ENCODE results near the gene ZNF160.

ZNF160 gene

DNA sequence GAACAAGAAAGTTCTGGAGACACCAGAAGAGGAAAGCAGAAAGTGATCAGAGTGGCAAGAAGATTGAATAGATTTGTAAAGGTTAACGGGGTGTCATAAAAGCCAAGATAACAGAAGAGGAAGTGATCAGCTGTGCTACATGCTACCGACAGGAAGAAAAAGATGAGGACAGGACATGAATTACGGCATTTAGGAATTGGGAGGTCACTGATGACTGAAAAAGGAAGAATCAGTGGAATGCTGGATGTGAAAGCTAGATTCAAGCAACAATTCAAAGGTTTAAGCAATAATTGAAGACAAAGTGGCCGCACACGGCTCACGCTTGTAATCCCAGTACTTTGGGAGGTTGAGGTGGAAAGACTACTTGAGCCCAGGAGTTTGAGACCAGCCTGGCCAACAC, 15.1 kb downstream of the ZNF160 start:
- no peak overlapping the region for H2AFZ ChIP-seq (ENCODE audit: low read depth, low read length, severe bottlenecking)
- TF ChIP-seq CTCF (IDR thresholded peaks at IDR 0.05; ENCODE audit: insufficient read depth, low read length, poor library complexity, severe bottlenecking) (no peak), EZH2phosphoT487 (conservative IDR thresholded peaks at IDR 0.05; ENCODE audit: low read length) (no peak)
- no peak overlapping the region for H3K4me2 ChIP-seq (ENCODE audit: low read depth, low read length, poor library complexity, severe bottlenecking)
- H3K9me3 ChIP-seq (ENCODE audit: insufficient read depth, low read length): no peaks in the 10 kb centered on the region
- H3K9ac ChIP-seq (ENCODE audit: low read length): no peak overlapping the region
- H3K79me2 ChIP-seq (ENCODE audit: insufficient read depth, low read length): no peaks in the 10 kb centered on the region; the same call in 1 of the 2 replicates
- no peaks in the 10 kb centered on the region for H3K27me3 ChIP-seq (ENCODE audit: low read length)
- H3K9me2 ChIP-seq (replicated peaks; ENCODE audit: insufficient read depth, low read length): no peaks in the 10 kb centered on the region
- peaks cover 20% of the 10 kb centered on the region for H3K36me3 ChIP-seq (ENCODE audit: low read length)
- no peak overlapping the region for H3K27ac ChIP-seq (ENCODE audit: low read depth, low read length)
- H3K4me3 ChIP-seq (ENCODE audit: insufficient read depth, low read length, poor library complexity, severe bottlenecking): no peak overlapping the region
- H4K20me1 ChIP-seq (ENCODE audit: low read depth, low read length): no peaks in the 10 kb centered on the region
- H3F3A ChIP-seq (ENCODE audit: insufficient read depth): no peaks in the 10 kb centered on the region

GRCh38 chr19:53086949-53087348, 16.3 kb downstream of the ZNF160 start:
- Histone ChIP-seq H3K27me3 (ENCODE audit: low read length) (no peaks in the 10 kb centered on the region), H3K9me3 (ENCODE audit: insufficient read depth, low read length) (no peaks in the 10 kb centered on the region), H4K20me1 (ENCODE audit: low read depth, low read length) (no peaks in the 10 kb centered on the region), H3K27ac (ENCODE audit: low read depth, low read length) (no peak overlapping the region), H3F3A (ENCODE audit: insufficient read depth) (no peaks in the 10 kb centered on the region), H3K9ac (ENCODE audit: low read length) (no peak overlapping the region), H3K4me3 (ENCODE audit: insufficient read depth, low read length, poor library complexity, severe bottlenecking) (no peak overlapping the region), H3K79me2 (ENCODE audit: insufficient read depth, low read length) (no peaks in the 10 kb centered on the region; the same call in 1 of the 2 replicates), H3K4me2 (ENCODE audit: low read depth, low read length, poor library complexity, severe bottlenecking) (no peak overlapping the region), H3K36me3 (ENCODE audit: low read length) (peaks cover 20% of the 10 kb centered on the region), H3K9me2 (replicated peaks; ENCODE audit: insufficient read depth, low read length) (no peaks in the 10 kb centered on the region), H2AFZ (ENCODE audit: low read depth, low read length, severe bottlenecking) (no peak overlapping the region)
- TF ChIP-seq EZH2phosphoT487 (conservative IDR thresholded peaks at IDR 0.05; ENCODE audit: low read length) (no peak), CTCF (IDR thresholded peaks at IDR 0.05; ENCODE audit: insufficient read depth, low read length, poor library complexity, severe bottlenecking) (no peak)

DNA sequence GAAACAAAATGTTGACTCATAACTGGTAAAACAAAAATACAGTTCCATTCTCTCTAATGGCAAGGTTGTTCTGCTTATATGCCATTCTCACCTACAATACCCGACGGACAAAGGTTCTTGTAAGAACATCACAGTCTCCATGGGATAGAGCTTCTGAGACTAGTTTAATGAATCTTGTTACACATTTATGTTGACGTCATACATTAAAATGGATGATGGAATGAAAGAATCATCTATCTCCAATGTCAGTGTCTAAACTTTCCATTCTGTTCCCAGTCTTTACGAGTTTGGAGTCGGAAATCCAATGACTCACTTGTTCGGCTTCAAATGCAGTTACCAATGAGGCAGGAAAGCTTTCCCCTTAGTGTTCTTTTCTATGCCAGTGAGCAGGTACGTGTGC, 17.7 kb downstream of the ZNF160 start:
- H3K27ac ChIP-seq (ENCODE audit: low read depth, low read length): no peak overlapping the region
- no peaks in the 10 kb centered on the region for H4K20me1 ChIP-seq (ENCODE audit: low read depth, low read length)
- no peak overlapping the region for H2AFZ ChIP-seq (ENCODE audit: low read depth, low read length, severe bottlenecking)
- H3K36me3 ChIP-seq (ENCODE audit: low read length): peaks cover 31% of the 10 kb centered on the region
- H3K9ac ChIP-seq (ENCODE audit: low read length): no peak overlapping the region
- H3K4me2 ChIP-seq (ENCODE audit: low read depth, low read length, poor library complexity, severe bottlenecking): no peak overlapping the region
- H3K79me2 ChIP-seq (ENCODE audit: insufficient read depth, low read length): no peaks in the 10 kb centered on the region; the same call in 1 of the 2 replicates
- no peak overlapping the region for H3K4me3 ChIP-seq (ENCODE audit: insufficient read depth, low read length, poor library complexity, severe bottlenecking)
- no peak for TF ChIP-seq EZH2phosphoT487 (conservative IDR thresholded peaks at IDR 0.05; ENCODE audit: low read length)
- TF ChIP-seq CTCF (IDR thresholded peaks at IDR 0.05; ENCODE audit: insufficient read depth, low read length, poor library complexity, severe bottlenecking): no peak
- H3K27me3 ChIP-seq (ENCODE audit: low read length): no peaks in the 10 kb centered on the region
- no peaks in the 10 kb centered on the region for H3K9me2 ChIP-seq (replicated peaks; ENCODE audit: insufficient read depth, low read length)
- H3K9me3 ChIP-seq (ENCODE audit: insufficient read depth, low read length): no peaks in the 10 kb centered on the region
- no peaks in the 10 kb centered on the region for H3F3A ChIP-seq (ENCODE audit: insufficient read depth)

Measured in SU-DHL-6 (cell line).